Brain pericyte (primary cell): ENCODE measurements around the gene RNASE7.

ENCODE experiments used
- DNase-seq: peaks from one replicate; pipeline ENCODE4 v3.0.0-alpha.2; 2012; ENCODE audit warnings: low read depth, low spot score

RNASE7 gene

GRCh38 chr14:21043387-21043973 is 1.3 kb downstream of the RNASE7 start:
- DNase-seq, result no peak

GRCh38 chr14:21043974-21044618 is 1.9 kb downstream of the RNASE7 start:
- no peak for DNase-seq

GRCh38 chr14:21047378-21047781 is 5.2 kb downstream of the RNASE7 start:
- DNase-seq, result no peak

GRCh38 chr14:21048638-21049037 is 6.5 kb downstream of the RNASE7 start:
- DNase-seq, result no peak

GRCh38 chr14:21049271-21049673 is 7.1 kb downstream of the RNASE7 start:
- no peak for DNase-seq

DNA sequence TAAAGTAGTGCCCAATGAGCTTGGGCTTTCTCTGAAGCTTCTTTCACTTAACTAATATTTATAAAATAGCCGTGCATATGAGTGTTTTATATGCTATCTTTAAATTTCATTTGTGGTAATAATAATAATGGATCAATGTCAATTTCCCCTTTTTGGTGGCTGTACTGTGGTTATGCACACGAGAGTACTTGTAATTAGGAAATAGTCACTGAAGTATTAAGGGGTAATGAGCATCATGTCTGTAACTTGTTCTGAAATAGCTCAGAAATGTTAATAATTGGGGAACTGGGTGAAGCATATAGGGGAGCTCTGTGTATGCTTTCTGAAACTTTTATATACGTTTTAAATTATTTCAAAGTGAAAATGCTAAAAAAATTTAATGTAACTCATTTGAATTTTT is 8.4 kb downstream of the RNASE7 start:
- DNase-seq, result no peak

- DNase-seq, result no peak
Observed at GRCh38 chr14:21053184-21054122, 11.3 kb downstream of the RNASE7 start.

DNA sequence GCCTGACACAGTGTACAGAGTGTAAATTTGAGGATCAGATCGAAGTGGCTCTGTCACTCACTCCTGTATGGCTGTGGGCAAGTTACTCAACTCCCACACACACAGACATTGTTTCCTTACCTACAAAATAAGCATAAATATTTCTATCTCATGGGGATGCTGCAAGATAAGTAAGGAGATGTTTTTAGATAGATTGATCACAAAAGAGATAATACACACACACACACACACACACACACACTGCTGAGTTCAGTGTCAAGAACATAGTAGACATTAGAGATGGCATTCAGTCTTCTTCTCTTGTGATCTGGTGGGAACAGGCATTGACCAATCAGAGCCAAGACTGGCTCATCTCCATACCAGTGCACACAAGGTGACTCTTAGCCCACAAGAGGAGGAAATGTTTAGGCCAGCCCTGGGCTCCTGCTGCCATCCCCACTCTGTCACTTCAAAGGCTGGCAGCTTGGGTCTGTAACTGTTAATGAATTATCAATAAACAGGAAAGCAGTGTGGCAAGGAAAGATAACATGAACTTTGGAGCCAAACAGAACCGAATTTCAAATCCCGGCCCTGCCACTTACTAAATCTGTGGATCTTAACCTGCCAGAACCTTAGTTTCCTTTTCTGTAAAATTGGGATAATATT is 12.1 kb downstream of the RNASE7 start:
- DNase-seq, result no peak

DNA sequence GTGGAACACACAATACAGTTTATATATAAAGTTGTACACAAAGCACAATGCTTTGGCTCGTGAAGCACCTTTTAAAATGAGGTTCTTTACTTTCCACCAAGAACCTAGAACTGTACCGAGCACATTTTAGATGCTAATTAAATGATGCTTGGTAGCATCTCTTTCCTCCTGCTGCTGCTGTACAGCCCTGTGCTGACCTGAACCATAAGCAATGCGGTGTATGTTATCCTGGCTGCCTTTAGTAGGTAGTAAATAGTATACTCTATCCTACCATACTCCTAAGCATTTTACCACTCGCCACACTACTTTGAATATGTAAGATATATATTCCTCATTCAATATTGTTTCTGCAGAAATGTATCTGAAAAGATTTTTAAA is 12.6 kb downstream of the RNASE7 start:
- no peak for DNase-seq

DNA sequence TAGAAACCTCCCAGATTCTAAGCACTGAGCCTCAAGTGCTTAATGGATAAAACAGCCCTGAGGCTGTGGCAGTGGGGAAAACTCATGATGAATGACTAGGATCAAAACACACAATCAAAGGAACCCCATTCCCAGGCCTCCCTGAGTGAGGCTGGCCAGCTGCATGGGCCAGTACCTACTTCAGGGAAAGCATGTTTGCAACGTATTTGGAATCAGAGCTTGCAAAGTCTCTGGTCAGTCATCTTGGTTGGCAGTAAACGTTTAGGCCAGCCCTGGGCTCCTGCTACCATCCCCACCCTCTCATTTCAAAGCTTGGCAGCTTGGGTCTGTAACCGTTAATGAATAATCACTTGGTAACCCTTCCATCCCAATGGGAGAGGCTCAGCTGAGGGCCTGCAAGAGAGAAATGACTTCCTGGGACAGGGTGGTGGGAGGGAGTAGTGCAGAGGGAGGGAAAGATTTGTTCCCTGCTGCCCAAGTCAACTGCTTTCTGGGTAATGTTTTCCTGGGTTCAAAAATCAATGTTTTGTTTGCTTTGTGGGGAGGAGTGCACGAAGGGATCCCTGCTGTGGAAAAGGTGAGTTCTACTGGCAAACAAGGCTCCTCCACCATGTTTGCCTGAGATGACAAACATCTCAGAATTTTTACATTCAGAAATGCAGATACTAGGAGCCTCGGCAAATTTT is 13.4 kb downstream of the RNASE7 start:
- no peak for DNase-seq

- no peak for DNase-seq
Observed at GRCh38 chr14:21056520-21057163, 14.5 kb downstream of the RNASE7 start.

GRCh38 chr14:21057803-21058675 is 15.9 kb downstream of the RNASE7 start, which contains the start of gene RNASE8:
RNASE8 (plus strand) TSS chr14:21057822; CDS start chr14:21057893, 71 bp downstream.
- DNase-seq, result no peak

DNA sequence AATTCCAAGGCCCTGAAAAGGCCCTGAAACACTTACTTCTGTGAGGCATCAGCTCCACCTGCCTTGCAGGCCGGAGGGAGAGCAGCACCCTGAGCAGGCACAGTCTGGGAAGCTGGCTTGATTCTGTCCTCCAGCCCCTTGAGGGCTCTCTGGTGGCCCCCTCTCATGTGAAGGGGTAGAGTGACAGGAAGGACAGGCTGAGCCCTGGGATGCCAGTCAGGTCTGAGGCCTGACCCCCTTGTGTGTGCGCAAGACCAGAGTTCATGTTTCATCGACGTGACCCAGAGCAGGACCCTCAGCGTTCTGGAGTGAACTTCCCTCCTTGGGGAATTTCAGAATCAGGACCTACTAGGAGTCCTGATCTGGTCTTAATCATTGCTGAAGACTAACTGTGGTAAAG is 16.7 kb downstream of the RNASE7 start:
- DNase-seq, result no peak

DNA sequence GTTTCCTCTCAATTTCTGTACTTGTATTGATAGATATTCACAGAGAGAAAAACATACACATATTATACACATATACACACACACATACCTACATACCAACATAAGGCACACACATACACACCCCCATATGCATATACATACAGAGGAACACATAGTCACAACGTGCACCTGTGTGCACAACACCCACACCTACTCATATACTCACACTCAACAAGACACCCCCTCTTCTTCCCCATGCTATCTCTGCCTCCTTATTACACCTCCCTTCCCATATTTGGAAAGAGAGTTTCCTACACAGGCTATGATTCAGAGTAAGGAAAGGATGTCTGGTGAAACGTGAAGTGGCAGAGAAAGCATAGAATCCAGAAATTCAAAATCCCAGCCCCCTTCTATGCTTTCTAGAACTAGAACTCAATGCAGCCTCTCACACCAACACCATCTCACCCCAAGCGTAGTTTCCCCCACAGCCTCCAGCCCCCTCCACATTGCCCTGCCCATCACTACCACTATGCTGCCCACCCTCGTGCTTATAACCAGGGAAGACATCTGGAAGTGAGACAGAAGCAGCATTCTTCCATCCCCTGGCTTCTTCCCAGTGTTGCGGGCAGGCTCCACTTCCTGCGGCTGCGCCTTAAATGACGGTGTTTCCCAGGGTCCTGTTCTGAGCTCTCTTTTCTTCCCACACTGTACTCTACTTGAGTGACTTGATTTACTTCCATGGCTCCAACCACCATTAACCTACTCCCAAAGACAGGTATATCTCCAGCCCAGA is 17.9 kb downstream of the RNASE7 start:
- no peak for DNase-seq

DNA sequence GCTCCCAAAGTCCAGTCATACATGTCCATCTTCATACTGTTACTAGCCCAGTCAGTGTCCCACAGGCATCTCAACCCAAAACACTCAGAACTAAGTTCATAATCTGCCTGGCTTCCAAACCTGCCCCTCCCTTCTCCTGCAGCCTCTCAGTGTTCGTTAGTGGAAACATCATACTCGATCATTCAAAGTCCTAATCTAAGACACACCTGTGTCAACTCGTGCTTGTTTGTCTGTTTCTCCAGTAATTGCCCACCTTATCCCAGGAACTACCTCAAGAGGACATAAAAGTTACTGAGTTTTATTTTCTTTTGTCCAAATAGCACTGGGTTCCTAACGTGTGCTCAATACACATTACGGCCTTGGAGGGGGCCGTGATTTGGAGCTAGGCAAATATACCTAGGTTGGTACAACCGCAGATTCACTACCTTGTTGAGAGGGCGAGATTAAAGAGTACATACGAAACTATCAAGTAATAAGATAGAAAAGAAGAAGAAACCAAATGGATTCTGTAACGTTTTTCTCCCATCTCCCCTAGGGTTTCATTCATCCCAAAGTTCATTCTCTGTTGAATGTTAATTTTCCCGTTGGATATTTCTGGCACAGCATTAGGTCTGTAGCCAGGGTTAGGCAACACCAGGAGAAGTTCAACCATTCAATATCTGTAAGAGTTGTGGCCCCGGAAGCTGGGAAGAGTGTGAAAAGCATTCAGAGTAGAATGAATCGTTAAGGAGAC is 18.6 kb downstream of the RNASE7 start:
- DNase-seq, result no peak

GRCh38 chr14:21061347-21061668 is 19.1 kb downstream of the RNASE7 start:
- DNase-seq, result no peak

GRCh38 chr14:21063479-21063878 is 21.3 kb downstream of the RNASE7 start:
- no peak for DNase-seq

DNA sequence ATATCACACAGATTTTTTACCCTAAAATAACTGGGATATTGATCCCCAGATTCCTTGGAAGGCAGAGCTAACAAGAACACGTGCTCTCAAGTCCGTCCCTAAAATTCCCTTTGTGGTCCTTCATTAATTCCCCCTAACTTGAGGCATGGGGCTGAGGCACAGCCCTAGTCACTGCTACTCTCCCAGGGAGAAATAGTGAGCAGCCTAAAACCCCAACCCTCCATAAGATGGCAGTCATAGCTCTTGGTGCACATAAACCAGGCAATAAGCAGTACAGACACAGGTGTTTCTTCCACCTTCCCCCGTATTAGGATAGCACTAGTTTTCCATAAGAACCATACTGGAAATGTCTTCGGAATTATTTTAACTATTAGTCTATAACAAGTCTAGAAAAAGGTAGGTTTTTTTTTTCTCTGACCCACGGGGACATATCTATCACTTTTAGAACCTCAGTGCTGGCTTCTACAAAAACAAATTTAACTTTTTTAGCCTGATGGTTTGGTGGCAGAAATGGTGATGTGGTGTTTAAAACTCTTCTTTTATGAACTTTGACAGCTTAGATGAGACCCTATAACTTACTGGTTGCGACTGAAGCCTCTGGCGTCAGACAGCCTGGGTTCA is 24.8 kb downstream of the RNASE7 start:
- DNase-seq, result no peak
